GM12872 (cell line): ENCODE results near the gene TNFRSF18.

ENCODE experiments used
- CTCF ChIP-seq: IDR thresholded peaks from 3 replicates; pipeline ENCODE4 v1.5.1; 2011; ENCODE audit warnings: low read depth, mild to moderate bottlenecking, low read length, moderate library complexity; ENCODE audit not compliant: insufficient read depth

TNFRSF18 gene

GRCh38 chr1:1175221-1176062 is 30.9 kb downstream of the TNFRSF18 start:
- no peak for TF ChIP-seq CTCF

GRCh38 chr1:1173793-1174415 is 32.5 kb downstream of the TNFRSF18 start, which contains the start of gene TTLL10:
TTLL10 (plus strand) TSS chr1:1173880; CDS start chr1:1179216, 5,336 bp downstream.
- no peak for TF ChIP-seq CTCF

GRCh38 chr1:1173061-1173792 is 33.2 kb downstream of the TNFRSF18 start:
- no peak for TF ChIP-seq CTCF

GRCh38 chr1:1171546-1172340 is 34.6 kb downstream of the TNFRSF18 start:
- TF ChIP-seq CTCF = no peak

GRCh38 chr1:1171161-1171545 is 35.2 kb downstream of the TNFRSF18 start:
- no peak for TF ChIP-seq CTCF

GRCh38 chr1:1170215-1171091 is 35.9 kb downstream of the TNFRSF18 start:
- TF ChIP-seq CTCF = no peak
